ENCODE measurements around the gene MRPL14.
A peak's percentile ranks its signal among the peaks of the same experiment; 100 is the strongest.
"Not testable (repeated sequence)": the region's sequence is repeated elsewhere in the genome, so short reads cannot be mapped to it uniquely, and the experiment has no call there.

MRPL14 gene

GRCh38 chr6:44097782-44098317 lies 29.4 kb downstream of the MRPL14 start:
- no peak for DNase-seq (ENCODE audit: low spot score)

GRCh38 chr6:44096612-44097011 lies 30.6 kb downstream of the MRPL14 start:
- DNase-seq (ENCODE audit: low spot score) = peak; percentile 61

GRCh38 chr6:44095243-44095623 lies 32.0 kb downstream of the MRPL14 start:
- DNase-seq (ENCODE audit: low spot score) = not testable (repeated sequence)

- peak; percentile 37 for DNase-seq (ENCODE audit: low spot score)
Observed at GRCh38 chr6:44094403-44095242, 32.6 kb downstream of the MRPL14 start.

- no peak for DNase-seq (ENCODE audit: low spot score)
Observed at GRCh38 chr6:44093750-44094402, 33.4 kb downstream of the MRPL14 start.

- no peak for DNase-seq (ENCODE audit: low spot score)
Observed at GRCh38 chr6:44093066-44093465, 34.2 kb downstream of the MRPL14 start.

GRCh38 chr6:44091981-44092884 lies 35.0 kb downstream of the MRPL14 start:
- no peak for DNase-seq (ENCODE audit: low spot score)

- not testable (repeated sequence) for DNase-seq (ENCODE audit: low spot score)
Observed at GRCh38 chr6:44091356-44091755, 35.9 kb downstream of the MRPL14 start.

GRCh38 chr6:44090465-44090864 lies 36.8 kb downstream of the MRPL14 start:
- no peak for DNase-seq (ENCODE audit: low spot score)

- DNase-seq (ENCODE audit: low spot score) = no peak
Observed at GRCh38 chr6:44088827-44089590, 38.2 kb downstream of the MRPL14 start.

GRCh38 chr6:44087623-44088022 lies 39.6 kb downstream of the MRPL14 start:
- no peak for DNase-seq (ENCODE audit: low spot score)

- DNase-seq (ENCODE audit: low spot score) = no peak
Observed at GRCh38 chr6:44086931-44087574, 40.2 kb downstream of the MRPL14 start.

GRCh38 chr6:44085219-44085618 lies 42.0 kb downstream of the MRPL14 start:
- no peak for DNase-seq (ENCODE audit: low spot score)

GRCh38 chr6:44084231-44085014 lies 42.8 kb downstream of the MRPL14 start:
- no peak for DNase-seq (ENCODE audit: low spot score)

- no peak for DNase-seq (ENCODE audit: low spot score)
Observed at GRCh38 chr6:44082872-44083321, 44.4 kb downstream of the MRPL14 start.

GRCh38 chr6:44081753-44082152 lies 45.5 kb downstream of the MRPL14 start:
- no peak for DNase-seq (ENCODE audit: low spot score)

GRCh38 chr6:44080561-44081521 lies 46.4 kb downstream of the MRPL14 start:
- DNase-seq (ENCODE audit: low spot score) = no peak

- no peak for DNase-seq (ENCODE audit: low spot score)
Observed at GRCh38 chr6:44079672-44080071, 47.6 kb downstream of the MRPL14 start.

Measured in HuH-7 (cell line).